HG03095 (cell line): Measurements from ENCODE around the gene ZBTB22.

ENCODE experiments used
- ATAC-seq: cut with Tn5 transposase; IDR thresholded peaks from one replicate; pipeline ENCODE4 v1.9.1; 2021; ENCODE audit warnings: moderate library complexity; ENCODE audit not compliant: unreplicated experiment

Gene ZBTB22

DNA sequence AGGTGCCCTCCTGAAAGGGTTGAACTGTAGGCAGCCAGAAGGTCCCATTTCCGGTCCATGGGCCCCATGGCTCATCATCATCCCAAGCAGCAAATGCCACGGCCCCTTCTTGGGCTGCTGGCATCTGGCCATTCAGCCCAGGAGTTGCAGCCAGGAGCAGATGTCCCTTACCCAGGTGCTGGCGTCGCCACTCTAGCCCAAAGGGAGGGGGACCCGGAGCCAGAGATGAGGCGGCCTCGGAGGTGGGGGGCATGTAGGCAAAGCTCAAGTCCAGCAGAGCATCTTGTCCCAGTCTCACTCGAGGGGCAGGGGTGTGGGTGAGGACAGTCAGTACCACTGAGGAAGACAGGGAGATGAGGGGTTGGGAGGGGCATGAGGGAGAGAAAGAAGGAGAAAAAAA lies 12.5 kb downstream of the ZBTB22 start:
- no peak for ATAC-seq

DNA sequence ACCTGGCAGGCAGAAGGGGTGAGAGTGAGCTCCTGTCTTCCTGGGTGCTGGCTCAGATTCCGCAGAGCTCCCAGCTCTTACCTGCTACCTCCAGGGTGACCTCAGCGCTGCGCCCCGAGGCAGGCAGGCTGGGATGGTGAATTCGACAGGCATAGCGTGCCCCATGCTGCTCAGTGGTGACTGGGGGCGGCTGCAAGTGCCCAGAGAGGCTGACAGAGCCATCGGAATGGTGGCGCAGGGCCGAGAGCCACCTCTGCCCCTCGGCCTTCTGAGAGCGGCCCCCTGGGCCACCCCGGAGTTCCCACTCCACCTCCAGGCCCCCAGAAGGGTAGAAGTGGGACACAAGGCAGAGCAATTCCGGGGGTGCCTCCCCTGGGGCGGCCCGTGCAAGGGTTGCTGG lies 13.3 kb downstream of the ZBTB22 start:
- no peak for ATAC-seq

DNA sequence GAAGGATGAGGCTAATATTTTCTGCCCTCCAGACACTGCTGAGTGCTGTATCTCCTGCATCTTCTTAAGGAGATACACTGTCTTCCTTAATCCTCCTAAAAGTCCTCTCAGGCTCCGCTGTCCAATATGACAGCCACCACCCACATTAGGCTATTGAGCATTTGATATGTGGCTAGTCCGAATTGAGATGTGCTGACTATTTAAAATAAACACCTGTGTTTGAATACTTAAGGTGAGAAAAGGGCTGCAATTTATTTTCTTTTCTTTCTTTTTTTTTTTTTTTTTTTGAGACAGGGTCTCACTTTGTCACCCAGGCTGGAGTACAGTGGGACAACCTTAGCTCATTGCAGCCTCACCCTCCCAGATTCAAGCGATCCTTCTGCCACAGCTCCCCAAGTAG lies 15.7 kb downstream of the ZBTB22 start:
- ATAC-seq = no peak

DNA sequence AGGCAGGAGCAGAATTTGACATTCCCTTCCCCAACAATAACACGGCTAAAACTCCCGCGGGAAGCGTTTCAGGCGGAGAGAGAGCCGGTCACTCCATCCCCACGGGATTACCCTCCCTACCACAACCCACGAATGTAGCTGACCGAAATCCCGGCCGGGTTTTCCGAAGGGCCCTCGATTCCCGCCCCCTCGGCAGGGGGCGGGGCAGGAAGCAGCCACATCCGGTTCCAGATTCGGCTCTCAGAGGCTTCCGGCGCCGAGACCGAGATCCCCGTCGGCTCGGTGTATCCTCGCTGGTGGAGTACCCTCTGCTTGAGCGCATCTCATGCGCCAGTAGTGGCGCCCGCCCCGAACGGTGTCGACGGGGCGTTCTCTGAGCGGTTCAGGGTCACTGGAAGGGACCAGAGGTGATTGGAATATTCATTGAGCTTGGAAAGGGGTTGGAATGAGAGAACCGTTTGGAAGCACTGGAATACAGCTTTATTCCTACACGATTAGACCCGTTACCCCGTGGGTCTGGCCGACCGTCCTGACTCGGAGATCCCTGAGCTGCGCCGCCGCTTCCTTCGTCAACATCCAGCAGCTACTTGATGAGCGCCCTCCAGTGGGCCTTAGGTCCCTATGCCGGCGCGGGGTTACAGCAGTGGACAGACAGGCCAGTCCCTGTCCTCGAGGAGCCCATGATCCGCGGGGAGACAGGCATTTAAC lies 18.2 kb downstream of the ZBTB22 start:
- peak; percentile 66 for ATAC-seq

- no peak for ATAC-seq
Measured at GRCh38 chr6:33298773-33299236, 18.7 kb downstream of the ZBTB22 start, which contains the start of gene RGL2. Gene RGL2, minus strand, starts transcription at chr6:33298942. Its CDS starts 332 bp downstream, at chr6:33298610.

GRCh38 chr6:33297956-33298772 lies 19.4 kb downstream of the ZBTB22 start:
- ATAC-seq = no peak

GRCh38 chr6:33297406-33297955 lies 20.1 kb downstream of the ZBTB22 start:
- ATAC-seq = no peak

- ATAC-seq = no peak
Measured at GRCh38 chr6:33296797-33297405, 20.6 kb downstream of the ZBTB22 start.

DNA sequence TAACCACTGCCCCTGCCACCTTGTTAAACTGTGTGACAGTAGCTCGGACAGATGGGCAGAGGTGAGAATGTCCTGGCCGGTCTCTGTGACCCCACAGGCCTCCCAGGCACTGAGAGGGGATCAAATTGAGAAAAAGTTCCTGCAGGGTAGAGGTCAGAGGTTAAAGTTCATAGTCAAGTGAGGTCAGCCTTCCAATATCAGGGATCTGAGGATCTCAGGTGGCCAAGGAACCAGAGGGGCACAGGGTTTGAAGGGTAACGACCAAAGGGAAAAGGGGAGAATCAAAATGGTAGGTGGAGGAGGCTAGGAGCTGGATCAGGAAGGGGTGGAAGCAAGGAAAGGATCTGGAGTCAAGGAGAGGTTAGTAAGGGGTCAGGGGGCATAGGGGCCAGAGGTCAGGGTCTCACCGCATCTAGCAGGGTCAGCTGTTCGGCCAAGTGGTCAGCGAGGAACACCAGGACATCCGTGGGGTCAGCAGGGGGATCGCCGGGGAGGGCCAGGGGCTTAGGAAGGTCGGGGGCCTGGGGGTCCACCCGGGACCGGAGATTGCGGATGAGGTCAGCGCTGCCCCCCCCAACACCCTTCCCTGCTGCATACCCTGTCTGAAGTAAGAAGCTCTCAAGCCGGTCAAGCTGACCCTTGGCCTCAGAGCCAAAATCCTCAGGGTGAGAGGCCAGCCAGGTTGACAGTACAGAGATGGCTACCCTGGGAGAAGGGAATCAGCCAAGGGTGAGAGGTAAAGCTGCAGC lies 21.7 kb downstream of the ZBTB22 start:
- no peak for ATAC-seq

DNA sequence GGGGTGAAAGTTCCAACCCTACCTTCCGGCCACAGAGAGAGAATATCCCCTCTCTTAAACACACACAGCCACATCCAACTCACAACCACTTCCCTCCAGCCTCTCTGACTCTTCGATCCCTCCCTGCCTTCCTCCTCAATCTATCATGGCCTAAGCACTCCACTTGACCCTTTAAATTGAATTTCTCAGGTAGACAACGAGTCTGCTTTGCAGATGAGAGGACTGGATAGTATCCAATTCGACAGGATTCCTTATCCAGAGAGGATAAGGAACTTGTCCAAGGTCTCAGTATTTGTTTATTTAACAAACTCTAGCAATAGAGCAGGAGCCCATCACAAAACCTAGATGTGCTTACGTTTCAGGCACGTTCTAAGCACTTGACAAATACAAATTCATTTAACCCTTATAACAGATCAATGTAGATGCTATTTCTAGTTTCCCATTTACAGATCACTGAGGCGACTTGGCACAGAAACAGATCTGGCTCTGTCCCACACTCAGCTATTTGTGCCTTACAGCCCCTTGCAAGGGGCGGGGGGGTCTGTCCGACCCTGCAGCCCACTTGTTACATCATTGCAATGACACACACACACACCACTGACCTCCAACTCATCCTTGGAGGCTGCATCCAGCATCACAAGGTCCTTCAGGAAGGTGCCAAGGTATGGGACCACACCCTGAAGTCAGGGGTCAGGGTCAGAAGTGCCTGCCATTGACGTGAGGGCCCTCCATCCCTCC lies 23.3 kb downstream of the ZBTB22 start:
- ATAC-seq = no peak

DNA sequence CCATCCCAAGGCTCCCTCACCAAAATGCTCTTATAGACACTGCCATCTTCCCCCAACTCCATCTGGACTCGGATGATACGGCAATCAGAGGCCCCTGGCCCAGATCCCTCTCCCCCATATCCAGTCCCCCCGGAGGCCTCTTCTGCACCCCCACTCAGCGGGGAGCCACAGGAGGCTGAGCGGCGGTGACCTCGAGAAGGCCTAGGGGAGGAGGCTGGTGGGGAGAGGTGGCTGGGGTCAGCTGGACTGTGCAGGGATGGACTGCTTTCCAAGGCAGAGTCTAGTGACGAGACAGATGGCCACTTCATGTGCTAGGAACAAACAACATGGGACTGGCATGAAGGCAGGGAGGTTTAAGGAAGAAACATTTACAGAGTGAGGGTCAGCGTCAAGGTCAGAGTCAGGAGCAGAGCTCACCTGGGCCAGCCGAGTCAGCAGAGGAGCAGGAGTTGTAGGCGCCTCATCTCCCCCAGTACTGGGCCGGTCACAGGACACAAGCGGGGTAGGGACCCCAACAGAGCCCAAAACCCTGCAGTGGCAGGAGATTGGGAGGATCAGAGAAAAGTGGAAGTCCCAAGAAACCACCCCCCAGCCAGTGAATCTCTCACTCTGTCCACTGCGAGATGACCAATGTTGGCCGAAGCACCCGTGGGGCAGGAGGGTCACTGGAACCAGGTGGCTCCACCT lies 24.4 kb downstream of the ZBTB22 start:
- no peak for ATAC-seq

GRCh38 chr6:33290459-33290858 lies 27.1 kb downstream of the ZBTB22 start:
- no peak for ATAC-seq

- no peak for ATAC-seq
Measured at GRCh38 chr6:33289784-33290315, 27.7 kb downstream of the ZBTB22 start.

- peak; percentile 71 for ATAC-seq
Measured at GRCh38 chr6:33288921-33289783, 28.4 kb downstream of the ZBTB22 start, which contains the start of the genes PFDN6 and WDR46. Gene PFDN6, plus strand, starts transcription at chr6:33289601. Its CDS starts 256 bp downstream, at chr6:33289857. Gene WDR46, minus strand, starts transcription at chr6:33289239. Its CDS starts 69 bp downstream, at chr6:33289170.

DNA sequence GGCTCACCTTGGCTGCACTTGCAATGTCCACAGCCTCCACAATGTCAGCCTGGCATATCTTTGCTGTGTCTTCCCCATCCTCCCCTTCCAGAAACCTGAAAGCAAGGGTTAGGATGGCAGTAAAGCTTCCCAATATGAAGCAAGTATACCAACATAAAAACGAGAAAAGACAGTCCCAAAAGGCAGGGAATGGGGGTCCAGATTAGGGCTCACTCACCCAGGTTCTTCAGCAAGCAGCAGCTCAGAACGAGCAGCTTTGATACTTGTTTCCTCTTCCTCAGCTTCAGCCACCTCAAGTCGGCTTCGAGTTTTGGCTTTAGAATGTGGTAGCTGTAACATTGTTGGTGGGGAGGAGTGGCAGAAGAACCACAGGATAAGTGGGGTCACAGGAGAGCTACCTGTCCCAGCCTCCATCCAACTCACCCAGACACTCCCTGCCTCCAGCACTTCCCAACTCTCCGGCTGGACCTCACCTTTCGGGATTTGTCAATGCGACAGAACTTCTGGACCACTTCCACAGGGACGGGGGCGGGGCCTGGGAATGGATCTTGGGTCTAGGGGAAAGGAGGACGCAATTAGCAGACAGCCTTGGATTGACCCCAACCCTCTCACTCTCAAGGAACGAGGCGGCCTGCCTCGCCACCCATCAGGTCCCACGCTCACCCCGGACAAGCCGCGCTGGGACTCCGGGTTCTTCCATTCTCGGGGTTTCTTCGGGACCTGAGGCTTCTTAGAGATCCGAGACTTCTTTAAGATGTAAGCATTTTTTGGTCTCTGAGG lies 29.2 kb downstream of the ZBTB22 start:
- no peak for ATAC-seq

DNA sequence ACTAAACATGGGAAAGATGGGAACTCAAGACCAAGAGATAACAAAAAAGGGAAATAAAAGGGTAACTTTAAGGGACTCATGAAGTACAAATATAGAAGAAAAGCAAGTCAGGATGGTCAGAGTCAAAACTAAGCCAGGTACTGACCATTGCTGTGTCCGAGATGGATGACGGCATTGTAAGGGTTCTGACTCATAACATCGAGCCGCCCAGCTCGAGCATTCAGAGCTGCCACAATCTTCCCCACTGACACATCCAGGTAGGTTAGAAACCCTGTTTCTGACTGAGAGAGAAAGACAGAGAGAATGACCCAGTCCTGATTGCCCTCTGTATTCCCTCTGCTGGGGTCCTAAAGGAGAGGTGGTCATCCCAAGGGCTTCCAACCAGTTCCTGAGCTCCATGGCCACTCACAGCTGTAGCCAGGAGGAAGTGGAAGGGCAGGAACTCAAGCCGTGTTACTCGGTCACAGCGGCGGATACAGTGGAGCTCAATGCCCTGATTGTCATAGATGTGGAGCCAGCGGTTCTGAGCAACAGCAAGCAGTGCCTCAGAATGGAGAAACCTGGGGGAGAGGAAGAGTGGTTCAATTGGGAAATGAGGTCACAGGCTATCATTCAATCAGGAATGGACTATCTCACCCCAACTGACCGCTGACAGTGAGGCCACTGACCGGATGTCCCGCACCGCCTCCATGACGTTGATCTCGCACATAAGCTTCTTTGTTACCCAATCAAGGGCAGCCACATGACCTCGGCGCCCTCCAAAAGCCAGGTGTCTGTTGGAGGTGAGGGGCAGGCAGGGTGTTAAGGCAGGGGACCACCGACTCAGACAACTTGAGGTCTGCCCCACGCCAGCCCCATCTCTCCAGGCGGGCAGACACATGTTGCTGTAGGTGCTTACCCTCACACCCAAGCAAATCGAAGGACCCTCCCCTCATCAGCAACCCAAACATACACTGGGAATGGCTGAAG lies 30.3 kb downstream of the ZBTB22 start:
- ATAC-seq = no peak
